Type B pancreatic cell (in vitro differentiated cells): ENCODE measurements around the gene SEPTIN1. TPM values are rescaled to one million over a fixed set of nuclear protein-coding genes. Genes with fewer than 3 reads are reported as not detected.

ENCODE experiments used
- DNase-seq: peaks from one replicate; pipeline ENCODE4 v3.0.0; 2021; ENCODE audit warnings: mixed read lengths; ENCODE audit not compliant: unreplicated experiment; ENCODE audit errors: extremely low spot score
- H3K27ac Mint-ChIP-seq: 2 replicates; pipeline ENCODE4 v1.8.0; 2021; ENCODE audit warnings: mild to moderate bottlenecking, mixed read lengths
- H3K27me3 Mint-ChIP-seq: 2 replicates; pipeline ENCODE4 v1.8.0; 2021; ENCODE audit warnings: mixed read lengths
- H3K36me3 Mint-ChIP-seq: 2 replicates; pipeline ENCODE4 v1.8.0; 2021; ENCODE audit warnings: mixed read lengths
- H3K4me1 Mint-ChIP-seq: one replicate; pipeline ENCODE4 v1.8.0; 2021; ENCODE audit warnings: mixed read lengths; ENCODE audit not compliant: unreplicated experiment
- H3K4me3 Mint-ChIP-seq: 2 replicates; pipeline ENCODE4 v1.8.0; 2021; ENCODE audit warnings: mild to moderate bottlenecking, mixed read lengths
- H3K9me3 Mint-ChIP-seq: 2 replicates; pipeline ENCODE4 v1.8.0; 2021; ENCODE audit warnings: mixed read lengths
- CTCF ChIP-seq: fragments of 200-600 bp; sonication (generic); conservative IDR thresholded peaks from 2 replicates; pipeline ENCODE4 v1.5.0; 2021; ENCODE audit warnings: antibody characterized with exemption, mild to moderate bottlenecking
- total RNA-seq: library from RNA; stranded (reverse); gene quantifications from 2 replicates; pipeline ENCODE4 v1.2.1, GENCODE V29; 2021; ENCODE audit warnings: low replicate concordance

SEPTIN1 gene
- total RNA-seq, 1 donor from 2014 or later, result 2.3 TPM

GRCh38 chr16:30406795-30407101 is 24.4 kb upstream of the SEPTIN1 start:
- DNase-seq, result no peak
- Mint-ChIP-seq H3K4me1 (peaks cover 21% of the 10 kb centered on the region), H3K9me3 (no peaks in the 10 kb centered on the region), H3K27ac (peak overlapping the region; percentile 90), H3K4me3 (peak overlapping the region; percentile 95), H3K27me3 (no peaks in the 10 kb centered on the region), H3K36me3 (no peaks in the 10 kb centered on the region)
- TF ChIP-seq CTCF, result no peak

- H3K36me3 Mint-ChIP-seq, result peaks cover 3% of the 10 kb centered on the region
- peaks cover 29% of the 10 kb centered on the region for H3K4me1 Mint-ChIP-seq
- no peaks in the 10 kb centered on the region for H3K9me3 Mint-ChIP-seq
- peak overlapping the region; percentile 79 for H3K4me3 Mint-ChIP-seq
- no peak for DNase-seq
- TF ChIP-seq CTCF, result no peak
- H3K27me3 Mint-ChIP-seq, result no peaks in the 10 kb centered on the region
- H3K27ac Mint-ChIP-seq, result peak overlapping the region; percentile 59
Measured at GRCh38 chr16:30401768-30402425, 19.5 kb upstream of the SEPTIN1 start.

- H3K36me3 Mint-ChIP-seq, result peaks cover 3% of the 10 kb centered on the region
- no peak for TF ChIP-seq CTCF
Measured at GRCh38 chr16:30399435-30400186, 17.2 kb upstream of the SEPTIN1 start.

GRCh38 chr16:30398661-30399434 is 16.5 kb upstream of the SEPTIN1 start:
- peaks cover 42% of the 10 kb centered on the region for H3K4me1 Mint-ChIP-seq
- H3K36me3 Mint-ChIP-seq, result peaks cover 3% of the 10 kb centered on the region
- DNase-seq, result no peak
- no peaks in the 10 kb centered on the region for H3K9me3 Mint-ChIP-seq
- H3K4me3 Mint-ChIP-seq, result peak overlapping the region; percentile 78
- H3K27me3 Mint-ChIP-seq, result no peaks in the 10 kb centered on the region
- TF ChIP-seq CTCF, result no peak
- H3K27ac Mint-ChIP-seq, result peak overlapping the region; percentile 73

More at GRCh38 chr16:30399435-30400186, 17.2 kb upstream of the SEPTIN1 start:
- DNase-seq, result no peak
- peaks cover 35% of the 10 kb centered on the region for H3K4me1 Mint-ChIP-seq
- no peaks in the 10 kb centered on the region for H3K27me3 Mint-ChIP-seq
- peak overlapping the region; percentile 88 for H3K27ac Mint-ChIP-seq
- H3K9me3 Mint-ChIP-seq, result no peaks in the 10 kb centered on the region
- peak overlapping the region; percentile 91 for H3K4me3 Mint-ChIP-seq

GRCh38 chr16:30397776-30398660 is 15.7 kb upstream of the SEPTIN1 start:
- H3K4me1 Mint-ChIP-seq, result peaks cover 45% of the 10 kb centered on the region
- peaks cover 3% of the 10 kb centered on the region for H3K36me3 Mint-ChIP-seq
- no peaks in the 10 kb centered on the region for H3K27me3 Mint-ChIP-seq
- DNase-seq, result no peak
- H3K4me3 Mint-ChIP-seq, result no peak overlapping the region
- H3K27ac Mint-ChIP-seq, result no peak overlapping the region
- TF ChIP-seq CTCF, result no peak
- no peaks in the 10 kb centered on the region for H3K9me3 Mint-ChIP-seq
